Neuronal stem cell (in vitro differentiated cells): ENCODE results near the gene HAGH.

Source experiments
- DNase-seq: peaks from one replicate; pipeline ENCODE4 v3.0.0-alpha.2; 2013; ENCODE audit warnings: low spot score
- H2AFZ ChIP-seq: one replicate; pipeline ENCODE4 v1.6.1; 2013; ENCODE audit warnings: mild to moderate bottlenecking, low read length, inconsistent platforms
- H2AK5ac ChIP-seq: 2 replicates; pipeline ENCODE4 v1.6.1; 2013; ENCODE audit warnings: low read depth, mild to moderate bottlenecking, inconsistent platforms, low read length, moderate library complexity, mixed read lengths
- H2BK120ac ChIP-seq: 2 replicates; pipeline ENCODE4 v1.6.1; 2013; ENCODE audit warnings: low read depth, mild to moderate bottlenecking, inconsistent platforms, low read length, moderate library complexity, mixed read lengths
- H2BK12ac ChIP-seq: one replicate; pipeline ENCODE4 v1.6.1; 2013; ENCODE audit warnings: low read length, inconsistent platforms
- H2BK15ac ChIP-seq: 2 replicates; pipeline ENCODE4 v1.6.1; 2013; ENCODE audit warnings: mild to moderate bottlenecking, low read length, inconsistent platforms, mixed read lengths
- H2BK5ac ChIP-seq: one replicate; pipeline ENCODE4 v1.6.1; 2013; ENCODE audit warnings: inconsistent platforms, mild to moderate bottlenecking, low read length, moderate library complexity
- H3K14ac ChIP-seq: one replicate; pipeline ENCODE4 v1.6.1; 2013; ENCODE audit warnings: low read length, inconsistent platforms
- H3K18ac ChIP-seq: 2 replicates; pipeline ENCODE4 v1.6.1; 2013; ENCODE audit warnings: low read length, inconsistent platforms
- H3K23ac ChIP-seq: 2 replicates; pipeline ENCODE4 v1.6.1; 2013; ENCODE audit warnings: low read depth, mild to moderate bottlenecking, mixed read lengths, low read length, inconsistent platforms; ENCODE audit not compliant: poor library complexity
- H3K27ac ChIP-seq: replicated peaks from 3 replicates; pipeline ENCODE4 v1.5.1; 2013; ENCODE audit warnings: low read length, inconsistent platforms
- H3K27me3 ChIP-seq, 3 experiments: 2 replicates each; pipeline ENCODE4 v1.6.1; 2013; ENCODE audit warnings: low read length in 3 of 3, mild to moderate bottlenecking in 2 of 3, inconsistent platforms in 1 of 3, low read depth in 1 of 3, mixed read lengths in 1 of 3, moderate library complexity in 1 of 3; ENCODE audit not compliant: control insufficient read depth in 3 of 3, insufficient read depth in 3 of 3
- H3K36me3 ChIP-seq, 2 donors: replicated peaks in 1 of 2; 2 replicates each; pipeline ENCODE4 v1.6.1; 2013; ENCODE audit warnings: low read length in 2 of 2; ENCODE audit not compliant: control insufficient read depth in 2 of 2, insufficient read depth in 2 of 2
- H3K4ac ChIP-seq: 2 replicates; pipeline ENCODE4 v1.6.1; 2013; ENCODE audit warnings: inconsistent platforms, mild to moderate bottlenecking, low read length, moderate library complexity
- H3K4me1 ChIP-seq, 2 donors: 1 replicate in 1 of 2; 2 replicates in 1 of 2; pipeline ENCODE4 v1.6.1; 2013; ENCODE audit warnings: low read length in 2 of 2, low read depth in 1 of 2; ENCODE audit not compliant: control insufficient read depth in 2 of 2, insufficient read depth in 1 of 2
- H3K4me2 ChIP-seq: one replicate; pipeline ENCODE4 v1.6.1; 2013; ENCODE audit warnings: mild to moderate bottlenecking, low read length, inconsistent platforms; ENCODE audit not compliant: insufficient read depth, poor library complexity, severe bottlenecking
- H3K4me3 ChIP-seq, 2 donors: 2 replicates each; pipeline ENCODE4 v1.5.1; 2013; ENCODE audit warnings: low read length in 2 of 2, mild to moderate bottlenecking in 2 of 2, inconsistent platforms in 1 of 2, moderate library complexity in 1 of 2
- H3K79me1 ChIP-seq: one replicate; pipeline ENCODE4 v1.6.1; 2013; ENCODE audit warnings: low read depth, mild to moderate bottlenecking, inconsistent platforms, low read length, moderate library complexity
- H3K9ac ChIP-seq: one replicate; pipeline ENCODE4 v1.6.1; 2013; ENCODE audit warnings: mild to moderate bottlenecking, low read depth, low read length, inconsistent platforms; ENCODE audit not compliant: poor library complexity
- H3K9me3 ChIP-seq, 2 donors: replicated peaks in 1 of 2; 2 replicates each; pipeline versions ENCODE3 to v1.6.1; 2013; ENCODE audit warnings: low read length in 2 of 2, mild to moderate bottlenecking in 2 of 2, inconsistent platforms in 1 of 2, low read depth in 1 of 2, mixed read lengths in 1 of 2, moderate library complexity in 1 of 2; ENCODE audit not compliant: control insufficient read depth in 2 of 2, insufficient read depth in 1 of 2
- H4K8ac ChIP-seq: one replicate; pipeline ENCODE4 v1.6.1; 2013; ENCODE audit warnings: low read depth, mild to moderate bottlenecking, inconsistent platforms, low read length, moderate library complexity
- H4K91ac ChIP-seq: one replicate; pipeline ENCODE4 v1.6.1; 2013; ENCODE audit warnings: low read length, low read depth, mild to moderate bottlenecking, inconsistent platforms; ENCODE audit not compliant: poor library complexity
- WGBS, 2 donors: extraction: QIAGEN DNeasy Blood & Tissue Kit; methylation state at CpG; one replicate each; pipeline ENCODE4 v1.1.7; 2013; ENCODE audit warnings: missing lambda C conversion rate in 2 of 2, mixed read lengths in 1 of 2; ENCODE audit not compliant: insufficient read length in 2 of 2, insufficient replicate concordance in 1 of 2; ENCODE audit errors: extremely low coverage in 2 of 2; 5-methylcytosine and 5-hydroxymethylcytosine counted together

Gene HAGH

GRCh38 chr16:1779741-1780676, 46.6 kb downstream of the HAGH start:
- H3K9ac ChIP-seq = no peak overlapping the region
- H2BK12ac ChIP-seq = peak overlapping the region; percentile 6
- no peak overlapping the region for H4K91ac ChIP-seq
- DNase-seq = no peak
- H4K8ac ChIP-seq = peak overlapping the region; percentile 65
- H3K23ac ChIP-seq = peak overlapping the region; percentile 97
- peaks cover 37% of the 10 kb centered on the region for H3K79me1 ChIP-seq
- peaks cover 32 to 67% of the 10 kb centered on the region in 2 donors for H3K36me3 ChIP-seq
- no peak overlapping the region for H3K27ac ChIP-seq
- H3K4ac ChIP-seq = no peak overlapping the region
- H3K14ac ChIP-seq = no peak overlapping the region
- H2AFZ ChIP-seq = no peak overlapping the region
- H2BK120ac ChIP-seq = no peak overlapping the region
- no peak overlapping the region for H2BK15ac ChIP-seq
- peaks cover 7% of the 10 kb centered on the region in 2 donors for H3K4me1 ChIP-seq
- no peak overlapping the region for H3K4me3 ChIP-seq
- H3K9me3 ChIP-seq = no peaks in the 10 kb centered on the region
- H3K4me2 ChIP-seq = no peak overlapping the region
- no peak overlapping the region for H3K18ac ChIP-seq
- WGBS, 2 donors = no CpG with 5 or more reads among the region's 27 CpGs
- no peaks in the 10 kb centered on the region for H3K27me3 ChIP-seq
- peak overlapping the region; percentile 40 for H2AK5ac ChIP-seq
- H2BK5ac ChIP-seq = no peak overlapping the region

- Histone ChIP-seq H3K4me2 (no peak overlapping the region), H3K27ac (no peak overlapping the region), H3K27me3 (no peaks in the 10 kb centered on the region), H2BK5ac (no peak overlapping the region), H4K8ac (peak overlapping the region; percentile 65), H3K14ac (no peak overlapping the region), H3K23ac (peak overlapping the region; percentile 97), H3K36me3 (peaks cover 32 to 69% of the 10 kb centered on the region in 2 donors), H3K79me1 (peaks cover 34% of the 10 kb centered on the region), H3K9me3 (no peaks in the 10 kb centered on the region), H2BK12ac (no peak overlapping the region), H2BK120ac (no peak overlapping the region), H3K4ac (no peak overlapping the region), H2AK5ac (peak overlapping the region; percentile 40), H3K18ac (no peak overlapping the region), H4K91ac (no peak overlapping the region), H2AFZ (no peak overlapping the region), H2BK15ac (no peak overlapping the region), H3K4me1 (peaks cover 7 to 11% of the 10 kb centered on the region in 2 donors), H3K9ac (no peak overlapping the region), H3K4me3 (no peak overlapping the region)
- DNase-seq = no peak
- no CpG with 5 or more reads among the region's 8 CpGs for WGBS, 2 donors
Observed at GRCh38 chr16:1779234-1779701, 47.4 kb downstream of the HAGH start.

- Histone ChIP-seq H2BK12ac (peak overlapping the region; percentile 41), H3K14ac (no peak overlapping the region), H3K18ac (no peak overlapping the region), H4K91ac (no peak overlapping the region), H2AFZ (no peak overlapping the region), H3K23ac (peak overlapping the region; percentile 96), H3K9me3 (no peaks in the 10 kb centered on the region), H2BK120ac (no peak overlapping the region), H4K8ac (peak overlapping the region; percentile 43), H2BK5ac (no peak overlapping the region), H3K9ac (peak overlapping the region; percentile 78), H3K27ac (no peak overlapping the region), H3K36me3 (peaks cover 32 to 65% of the 10 kb centered on the region in 2 donors), H3K27me3 (no peaks in the 10 kb centered on the region), H3K4me3 (no peak overlapping the region), H2BK15ac (no peak overlapping the region), H3K79me1 (peaks cover 38% of the 10 kb centered on the region), H2AK5ac (no peak overlapping the region), H3K4ac (no peak overlapping the region), H3K4me1 (peaks cover 7 to 15% of the 10 kb centered on the region in 2 donors), H3K4me2 (no peak overlapping the region)
- no peak for DNase-seq
- WGBS, 2 donors = no CpG with 5 or more reads among the region's 34 CpGs
Observed at GRCh38 chr16:1778200-1779179, 48.1 kb downstream of the HAGH start.
